GM18511 (cell line): Measurements from ENCODE around the gene LAMP5.

ENCODE experiments used
- ATAC-seq: cut with Tn5 transposase; IDR thresholded peaks from one replicate; pipeline ENCODE4 v1.9.1; 2021; ENCODE audit warnings: mild to moderate bottlenecking, moderate library complexity; ENCODE audit not compliant: unreplicated experiment

LAMP5 gene

GRCh38 chr20:9514461-9515213 lies at the start of gene LAMP5:
LAMP5 (plus strand) TSS chr20:9514590; CDS start chr20:9514853, 263 bp downstream.
- no peak for ATAC-seq

GRCh38 chr20:9467995-9468394 lies 46.4 kb upstream of the LAMP5 start:
- no peak for ATAC-seq

GRCh38 chr20:9474835-9475415 lies 39.5 kb upstream of the LAMP5 start:
- no peak for ATAC-seq

- no peak for ATAC-seq
Observed at GRCh38 chr20:9475456-9475855, 38.9 kb upstream of the LAMP5 start.

- no peak for ATAC-seq
Observed at GRCh38 chr20:9476174-9476573, 38.2 kb upstream of the LAMP5 start.

GRCh38 chr20:9476637-9477036 lies 37.8 kb upstream of the LAMP5 start:
- no peak for ATAC-seq

- no peak for ATAC-seq
Observed at GRCh38 chr20:9478771-9479170, 35.6 kb upstream of the LAMP5 start.

- no peak for ATAC-seq
Observed at GRCh38 chr20:9480066-9480465, 34.3 kb upstream of the LAMP5 start.

GRCh38 chr20:9482180-9482579 lies 32.2 kb upstream of the LAMP5 start:
- ATAC-seq, result no peak

- ATAC-seq, result no peak
Observed at GRCh38 chr20:9483131-9483530, 31.3 kb upstream of the LAMP5 start.

GRCh38 chr20:9485614-9486340 lies 28.6 kb upstream of the LAMP5 start:
- ATAC-seq, result no peak

GRCh38 chr20:9487231-9487630 lies 27.2 kb upstream of the LAMP5 start:
- ATAC-seq, result no peak

- ATAC-seq, result no peak
Observed at GRCh38 chr20:9488063-9488462, 26.3 kb upstream of the LAMP5 start.

GRCh38 chr20:9490161-9490560 lies 24.2 kb upstream of the LAMP5 start:
- ATAC-seq, result no peak

GRCh38 chr20:9490631-9491030 lies 23.8 kb upstream of the LAMP5 start:
- no peak for ATAC-seq

GRCh38 chr20:9491324-9491723 lies 23.1 kb upstream of the LAMP5 start:
- ATAC-seq, result no peak

GRCh38 chr20:9492067-9492466 lies 22.3 kb upstream of the LAMP5 start:
- ATAC-seq, result no peak

GRCh38 chr20:9493803-9494202 lies 20.6 kb upstream of the LAMP5 start:
- ATAC-seq, result no peak

GRCh38 chr20:9495701-9496100 lies 18.7 kb upstream of the LAMP5 start:
- no peak for ATAC-seq

GRCh38 chr20:9496155-9496554 lies 18.2 kb upstream of the LAMP5 start:
- no peak for ATAC-seq

- ATAC-seq, result no peak
Observed at GRCh38 chr20:9498322-9498721, 16.1 kb upstream of the LAMP5 start.
